ENCODE data around the gene LITAF.
"Not testable (repeated sequence)": the region's sequence is repeated elsewhere in the genome, so short reads cannot be mapped to it uniquely, and the experiment has no call there.

LITAF gene

DNA sequence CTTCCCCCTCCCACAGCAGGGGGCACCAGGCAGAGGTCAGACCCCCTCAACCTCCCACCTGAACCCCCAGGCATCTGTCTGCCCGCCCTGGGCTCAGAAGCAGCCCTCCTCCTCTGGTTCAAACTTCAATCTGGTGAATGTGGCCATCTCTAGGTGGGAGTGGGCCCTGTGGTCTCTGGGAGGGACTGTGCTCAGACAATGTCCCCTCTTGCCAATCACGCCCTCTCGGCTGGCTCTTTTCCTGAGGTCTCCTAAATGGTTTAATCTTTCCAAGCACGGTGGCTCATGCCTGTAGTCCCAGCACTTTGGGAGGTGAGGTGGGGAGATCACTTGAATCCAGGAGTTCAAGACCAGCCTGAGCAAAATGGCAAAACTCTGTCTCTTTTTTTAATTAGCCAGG, 15.2 kb downstream of the LITAF start:
- DNase-seq = no peak

DNA sequence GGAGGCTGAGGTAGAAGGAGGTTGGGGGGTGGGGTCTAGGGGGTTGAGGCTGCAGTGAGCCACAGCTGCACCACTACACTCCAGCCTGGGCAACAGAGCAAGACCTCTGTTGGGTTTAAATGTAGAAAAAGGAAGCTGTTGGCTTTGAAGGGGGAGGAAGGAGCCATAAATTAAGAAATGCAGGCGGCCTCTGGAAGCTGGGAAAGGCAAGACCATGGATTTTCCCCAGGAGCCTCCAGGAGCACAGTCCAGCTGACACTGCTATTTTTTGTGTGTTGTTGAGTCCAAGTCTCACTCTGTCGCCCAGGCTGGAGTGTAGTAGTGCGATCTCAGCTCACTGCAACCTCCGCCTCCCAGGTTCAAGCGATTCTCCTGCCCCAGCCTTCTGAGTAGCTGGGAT, 15.9 kb downstream of the LITAF start:
- no peak for DNase-seq

DNA sequence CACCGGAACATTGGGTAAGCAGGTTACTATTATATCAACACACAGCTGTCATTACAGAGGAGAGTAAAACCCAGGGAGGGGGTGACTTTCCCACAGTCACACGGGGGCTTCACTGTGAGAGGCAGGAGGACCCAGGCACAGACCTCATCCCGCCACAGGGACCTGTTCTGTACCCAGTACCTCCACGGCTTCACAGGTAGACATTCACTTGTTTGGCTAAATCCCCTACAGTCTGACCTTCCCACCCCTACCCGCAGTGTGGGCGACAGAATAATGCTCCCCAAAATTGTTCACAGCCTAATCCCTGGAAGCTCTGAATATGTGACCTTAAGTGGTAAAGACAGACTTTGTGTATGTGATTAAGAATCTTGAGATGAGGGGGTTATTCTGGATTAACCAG, 16.5 kb downstream of the LITAF start:
- no peak for DNase-seq

- DNase-seq = no peak
Measured at GRCh38 chr16:11566398-11566797, 20.3 kb downstream of the LITAF start.

GRCh38 chr16:11565665-11566064, 21.1 kb downstream of the LITAF start:
- no peak for DNase-seq

DNA sequence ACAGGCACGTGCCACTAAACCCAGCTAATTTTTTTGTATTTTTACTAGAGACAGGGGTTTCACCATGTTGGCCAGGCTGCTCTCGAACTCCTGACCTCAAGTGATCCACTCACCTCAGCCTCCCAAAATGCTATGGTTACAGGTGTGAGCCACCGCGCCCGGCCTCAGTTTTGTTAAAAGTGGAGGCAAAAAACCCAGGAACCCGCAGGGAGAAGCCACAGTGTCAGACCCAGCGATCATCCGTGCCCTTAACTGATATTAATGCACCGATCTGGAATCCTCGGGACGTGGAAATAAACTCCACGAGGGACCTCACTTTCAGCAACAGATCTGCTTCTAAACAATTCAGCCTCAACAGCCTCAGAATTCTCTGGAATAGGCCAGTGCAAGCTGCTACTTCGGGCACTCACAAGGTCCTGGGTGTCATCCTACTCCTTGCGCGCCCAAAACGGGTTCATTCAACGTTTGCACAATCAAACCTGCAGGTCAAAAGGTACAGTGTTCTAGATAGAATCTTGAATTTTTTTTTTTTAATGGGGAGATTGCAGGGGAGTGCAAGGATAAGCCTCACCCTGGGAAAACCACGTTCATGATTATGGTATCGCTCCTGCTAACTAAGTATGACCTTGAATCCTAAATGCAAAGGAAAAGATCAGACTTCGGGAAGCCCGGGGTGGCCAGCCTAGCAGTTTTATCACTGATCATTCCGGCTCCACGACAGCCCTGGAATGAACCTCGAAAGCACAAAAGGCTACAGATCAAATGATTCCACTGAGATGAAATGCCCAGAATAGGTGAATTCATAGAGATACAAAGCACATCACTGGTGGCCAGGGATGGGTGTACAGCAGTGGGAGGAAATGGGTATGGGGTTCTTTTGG, 22.4 kb downstream of the LITAF start:
- no peak for DNase-seq

DNA sequence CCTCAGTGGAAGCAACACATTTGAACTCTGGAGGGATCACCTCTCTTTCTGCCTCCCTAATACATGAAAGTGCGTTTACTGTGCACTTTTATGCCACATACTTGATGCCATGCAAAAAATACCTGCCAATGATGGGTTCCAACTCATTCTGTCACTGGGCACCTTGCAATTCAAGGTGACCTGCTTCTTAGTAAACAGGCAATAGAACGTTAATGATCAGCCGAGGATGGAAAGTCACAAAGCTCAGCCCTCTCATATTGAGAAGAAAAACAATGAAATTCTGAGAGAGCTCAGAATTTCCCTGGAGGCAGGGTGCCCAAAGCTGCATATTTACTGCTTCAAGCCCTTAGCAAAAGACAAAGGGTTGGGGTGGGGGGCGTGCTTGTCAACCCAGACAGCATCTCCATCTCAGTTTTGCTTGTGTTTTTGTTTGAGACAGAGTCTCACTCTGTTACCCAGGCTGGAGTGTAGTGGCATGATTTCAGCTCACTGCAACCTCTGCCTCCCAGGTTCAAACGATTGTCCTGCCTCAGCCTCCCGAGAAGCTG, 23.2 kb downstream of the LITAF start:
- no peak for DNase-seq

DNA sequence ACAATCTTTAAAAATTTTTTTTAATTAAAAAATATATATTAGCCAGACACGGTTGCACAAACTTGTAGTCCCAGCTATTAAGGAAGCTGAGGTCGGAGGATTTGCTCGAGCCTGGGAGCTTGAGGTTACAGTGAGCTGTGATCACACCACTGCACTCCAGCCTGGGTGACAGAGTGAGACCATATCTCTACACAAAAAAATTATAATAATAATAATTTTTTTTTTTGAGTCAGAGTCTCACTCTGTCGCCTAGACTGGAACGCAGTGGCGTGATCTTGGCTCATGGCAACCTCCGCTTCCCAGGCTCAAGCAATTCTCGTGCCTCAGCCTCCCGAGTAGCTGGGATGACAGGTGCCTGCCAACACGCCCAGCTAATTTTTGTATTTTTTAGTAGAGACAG, 23.8 kb downstream of the LITAF start:
- DNase-seq = no peak

- no peak for DNase-seq
Measured at GRCh38 chr16:11562411-11562810, 24.3 kb downstream of the LITAF start.

DNA sequence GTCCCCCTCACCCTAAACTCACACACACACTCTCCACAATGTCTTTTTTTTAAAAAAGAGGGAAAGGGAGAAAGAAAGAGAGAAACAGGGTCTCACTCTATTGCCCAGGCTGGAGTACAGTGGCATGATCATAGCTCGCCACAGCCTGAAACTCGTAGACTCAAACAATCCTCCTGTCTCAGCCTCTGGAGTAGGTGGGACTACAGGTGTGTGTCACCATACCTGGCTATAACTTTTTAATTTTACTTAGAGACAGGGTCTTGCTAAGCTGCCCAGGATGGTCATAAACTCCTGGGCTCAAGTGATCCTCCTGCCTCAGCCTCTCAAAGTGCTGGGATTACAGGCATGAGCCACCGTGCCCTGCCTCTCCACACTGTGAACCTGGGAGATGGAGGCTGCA, 24.9 kb downstream of the LITAF start:
- DNase-seq = no peak

GRCh38 chr16:11561454-11561805, 25.3 kb downstream of the LITAF start:
- no peak for DNase-seq

DNA sequence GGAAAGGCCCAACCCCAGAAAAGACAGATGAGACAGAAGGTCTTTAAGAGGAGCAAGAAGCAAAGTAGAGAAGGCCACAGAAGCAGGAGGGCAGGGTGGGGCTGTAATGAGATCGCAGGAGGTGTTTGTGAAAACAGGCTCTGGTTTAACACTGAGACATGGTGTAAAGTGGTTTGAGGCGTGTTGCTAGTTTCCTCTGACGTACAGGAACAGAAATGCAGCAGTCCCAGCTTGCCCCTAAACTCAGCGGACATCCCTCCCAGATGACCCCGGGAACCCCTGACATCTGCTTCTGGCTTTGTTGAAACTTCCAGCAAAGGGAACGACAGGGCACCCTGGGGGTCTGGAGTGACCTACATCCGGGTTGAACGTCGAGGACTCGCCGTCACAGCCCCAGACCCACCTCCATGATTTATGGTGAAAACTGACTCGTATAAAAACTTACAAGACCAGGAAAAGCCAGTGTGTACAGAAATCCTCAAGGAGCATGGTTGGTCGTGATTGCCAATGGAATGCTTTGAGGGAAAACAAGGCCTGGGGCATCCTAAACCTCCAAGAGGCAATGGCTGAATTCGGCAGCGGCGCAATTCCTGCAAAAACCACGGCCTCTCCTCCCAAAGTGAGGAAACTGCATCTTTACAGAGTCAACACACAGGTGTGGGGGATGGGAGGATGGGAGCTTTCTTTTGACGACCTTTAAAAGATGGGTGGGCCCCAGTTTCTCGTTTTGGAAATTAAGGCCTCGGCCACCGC, 25.8 kb downstream of the LITAF start:
- DNase-seq = no peak

- DNase-seq = not testable (repeated sequence)
Measured at GRCh38 chr16:11558308-11558823, 28.4 kb downstream of the LITAF start.

GRCh38 chr16:11557801-11558200, 28.9 kb downstream of the LITAF start:
- DNase-seq = no peak

DNA sequence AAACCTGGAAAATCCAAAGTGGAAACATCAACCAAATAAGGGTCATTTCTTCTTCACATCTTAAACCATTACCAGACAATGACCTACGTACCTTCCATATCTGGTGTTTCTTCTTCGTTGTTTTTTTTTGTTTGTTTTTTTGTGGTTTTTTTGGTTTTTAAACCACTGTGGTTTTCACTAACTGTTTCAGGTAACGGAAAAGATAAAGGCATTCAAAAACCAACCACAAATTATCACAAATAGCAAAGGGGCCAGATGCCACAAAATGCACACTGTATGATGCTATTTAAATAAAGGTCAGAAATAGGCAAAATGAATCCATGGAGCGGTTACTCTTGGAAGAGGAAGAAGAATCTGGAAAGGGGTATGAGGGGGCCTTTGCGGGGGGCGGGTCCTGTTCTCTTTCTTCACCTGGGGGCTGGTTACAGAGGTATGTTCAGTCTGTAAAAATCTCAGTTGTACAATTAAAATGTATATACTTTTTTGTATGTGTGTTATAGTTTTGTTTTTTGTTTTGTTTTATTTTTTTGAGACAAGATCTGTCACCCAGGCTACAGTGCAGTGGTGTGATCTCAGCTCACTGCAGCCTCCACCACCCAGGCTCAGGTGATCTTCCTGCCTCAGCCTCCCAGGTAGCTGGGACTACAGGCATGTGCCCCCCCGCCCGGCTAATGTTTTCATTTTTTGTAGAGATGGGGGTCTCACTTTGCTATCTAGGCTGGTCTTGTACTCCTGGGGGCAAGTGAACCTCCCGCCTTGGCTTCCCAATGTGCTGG, 29.6 kb downstream of the LITAF start:
- no peak for DNase-seq

DNA sequence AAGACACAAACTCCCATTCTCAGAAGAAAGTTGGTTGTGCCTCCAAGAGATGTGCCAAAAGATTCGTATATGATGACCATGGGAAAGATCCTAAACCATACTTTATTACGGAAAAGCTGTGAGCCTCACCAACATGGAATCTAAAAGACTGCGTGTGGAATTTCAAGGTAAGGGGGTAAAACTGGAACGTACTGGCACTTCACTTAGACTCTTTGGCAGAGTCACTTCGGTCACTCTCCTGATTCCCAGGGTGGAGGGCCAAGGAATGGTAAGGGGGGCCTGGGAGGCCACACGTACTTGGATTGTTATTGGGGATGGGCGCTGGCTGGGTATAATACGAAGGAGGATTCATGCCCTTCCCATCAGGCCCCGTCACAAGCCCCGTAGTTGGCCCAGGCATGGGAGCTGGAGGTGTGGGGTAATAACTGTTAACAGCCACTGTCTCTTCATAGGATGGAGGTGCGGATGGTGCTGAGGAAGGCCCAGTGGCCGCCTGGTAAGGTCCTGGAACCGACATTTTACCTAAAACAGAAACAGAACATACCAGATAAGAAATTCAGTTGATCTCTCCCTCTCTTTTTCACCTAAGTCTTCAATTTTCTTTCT, 30.4 kb downstream of the LITAF start:
- no peak for DNase-seq

- DNase-seq = no peak
Measured at GRCh38 chr16:11554053-11554452, 32.7 kb downstream of the LITAF start.

GRCh38 chr16:11553371-11553770, 33.3 kb downstream of the LITAF start:
- no peak for DNase-seq

DNA sequence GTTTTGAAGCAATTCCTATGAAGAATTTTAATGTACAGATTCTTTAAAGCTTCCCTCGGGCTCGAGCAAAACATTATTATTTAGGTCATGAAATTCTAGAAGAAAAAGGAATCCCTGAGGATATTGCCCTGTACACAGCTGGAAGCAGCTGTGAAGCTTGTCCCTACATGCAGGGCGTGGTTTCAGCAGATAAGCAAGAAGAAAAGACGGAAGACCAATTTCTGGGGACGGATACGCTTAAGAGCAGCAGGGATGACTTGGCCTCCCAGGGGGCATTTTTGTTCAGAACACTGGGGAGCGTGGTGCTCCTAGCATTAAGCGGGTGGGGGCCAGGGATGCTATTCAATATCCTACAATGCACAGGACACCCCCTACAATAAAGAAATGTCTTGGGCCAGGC, 34.3 kb downstream of the LITAF start:
- no peak for DNase-seq

DNA sequence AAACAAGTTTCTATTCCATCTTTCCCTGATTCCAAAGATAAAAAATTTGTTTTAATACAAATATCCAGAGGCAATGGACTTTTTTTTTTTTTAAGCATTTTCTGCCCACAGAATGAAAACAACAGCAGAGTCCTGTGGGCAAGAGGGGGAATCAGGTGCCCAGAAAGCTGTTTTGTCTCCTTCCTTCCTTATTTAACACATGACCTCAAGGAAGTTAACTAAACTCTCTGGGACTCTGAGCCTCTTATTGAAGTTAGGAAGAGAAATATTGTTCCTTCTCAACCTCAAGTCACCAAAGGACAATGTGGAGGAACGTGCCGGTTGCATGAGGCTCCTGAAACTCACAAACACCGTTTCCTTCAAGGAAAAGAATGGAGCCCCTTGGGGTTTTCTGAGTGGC, 34.9 kb downstream of the LITAF start:
- DNase-seq = no peak

DNA sequence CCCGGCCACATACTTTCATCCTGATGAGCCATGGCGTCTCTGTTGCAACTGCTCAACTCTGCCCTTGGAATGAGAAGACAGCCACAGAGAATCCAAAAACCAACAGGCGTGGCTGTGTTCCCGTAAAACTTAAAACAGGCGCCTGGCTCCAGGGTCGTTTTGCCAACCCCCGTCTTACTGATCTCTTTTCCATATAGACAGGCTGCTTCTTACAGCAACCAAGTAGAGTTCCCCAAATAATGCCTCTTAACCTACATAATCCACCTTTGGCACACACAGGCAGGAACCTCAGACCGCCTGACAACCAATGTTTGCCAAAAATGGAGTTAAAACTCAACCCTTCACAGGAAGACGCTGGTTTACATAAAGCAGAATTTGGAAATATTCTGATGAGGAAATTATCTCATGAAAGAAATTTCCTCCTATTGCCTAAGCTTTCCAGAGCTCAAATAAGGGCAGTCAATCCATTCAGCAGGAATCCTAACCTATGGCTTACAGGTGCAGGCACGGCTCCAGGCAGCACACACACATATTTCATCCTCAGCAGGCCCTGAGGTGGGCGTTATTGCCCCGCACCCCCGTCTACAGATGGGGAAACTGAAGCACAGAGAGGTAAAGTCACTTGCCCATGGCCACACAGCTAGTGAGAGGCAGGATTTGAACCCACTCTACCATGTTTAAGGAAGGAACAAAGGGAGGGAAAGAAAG, 35.8 kb downstream of the LITAF start:
- DNase-seq = no peak
